Brain microvascular endothelial cell (primary cell): Measurements from ENCODE around the gene MTM1.
A peak's percentile ranks its signal among the peaks of the same experiment; 100 is the strongest.

Experiments used
- DNase-seq: peaks from one replicate; pipeline ENCODE4 v3.0.0-alpha.2; 2020
- H3K27ac ChIP-seq: fragments of 250-450 bp; sonication (Bioruptor Pico); 2 replicates; pipeline ENCODE4 v1.5.1; 2020; ENCODE audit warnings: mild to moderate bottlenecking, moderate library complexity
- H3K27me3 ChIP-seq: fragments of 250-450 bp; sonication (Bioruptor Pico); replicated peaks from 2 replicates; pipeline ENCODE4 v1.5.1; 2020; ENCODE audit warnings: mild to moderate bottlenecking
- H3K36me3 ChIP-seq: fragments of 250-450 bp; sonication (Bioruptor Pico); replicated peaks from 2 replicates; pipeline ENCODE4 v1.5.1; 2020; ENCODE audit warnings: mild to moderate bottlenecking
- H3K4me3 ChIP-seq: 2 replicates; pipeline ENCODE4 v1.5.1; 2011; ENCODE audit warnings: low read depth, mild to moderate bottlenecking, control low read depth, low read length, moderate library complexity
- in situ Hi-C: cut with HindIII; loops from 2 replicates; pipeline ENCODE4 v1.10.0; 2017; ENCODE audit warnings: low sequenced_read_pairs, low pct_ligation_motif_present
- TF ChIP-seq, protein P1 (sequence below): IDR thresholded peaks from 2 replicates; pipeline ENCODE4 v1.5.1; 2011; ENCODE audit warnings: low read depth, mild to moderate bottlenecking, moderate library complexity, low read length, control low read depth, inconsistent platforms; ENCODE audit errors: missing control alignments

The MTM1 gene

DNA sequence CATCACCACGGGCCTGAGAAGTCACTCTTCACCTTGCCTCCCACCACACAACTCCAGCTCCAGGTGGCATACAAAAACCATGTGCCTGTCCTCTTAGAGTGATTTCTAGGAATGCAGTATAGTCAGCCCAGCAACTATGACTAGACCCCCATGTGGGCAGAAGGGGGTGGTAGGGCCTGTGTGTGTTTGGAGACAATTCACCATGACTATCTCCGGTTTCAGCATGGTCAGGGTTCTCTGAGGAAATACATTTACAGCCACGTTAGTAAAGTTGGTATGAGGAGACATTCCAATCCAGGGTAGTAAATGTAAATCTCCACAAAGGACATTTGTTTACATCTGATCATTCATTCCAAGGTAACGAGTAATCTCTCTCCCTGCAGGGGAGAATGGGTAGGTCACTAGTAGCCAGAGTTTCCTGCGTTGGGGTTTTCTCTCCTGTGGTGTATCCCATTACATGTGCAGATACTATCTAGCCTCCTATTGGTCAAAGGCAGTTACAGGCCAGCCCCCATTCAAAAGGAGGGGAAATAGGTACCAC lies 120.6 kb downstream of the MTM1 start:
- Histone ChIP-seq H3K27me3 (no peaks in the 10 kb centered on the region), H3K27ac (peak overlapping the region; percentile 86), H3K4me3 (no peak overlapping the region), H3K36me3 (no peaks in the 10 kb centered on the region)
- DNase-seq = peak; percentile 91
- TF ChIP-seq, protein P1, sequence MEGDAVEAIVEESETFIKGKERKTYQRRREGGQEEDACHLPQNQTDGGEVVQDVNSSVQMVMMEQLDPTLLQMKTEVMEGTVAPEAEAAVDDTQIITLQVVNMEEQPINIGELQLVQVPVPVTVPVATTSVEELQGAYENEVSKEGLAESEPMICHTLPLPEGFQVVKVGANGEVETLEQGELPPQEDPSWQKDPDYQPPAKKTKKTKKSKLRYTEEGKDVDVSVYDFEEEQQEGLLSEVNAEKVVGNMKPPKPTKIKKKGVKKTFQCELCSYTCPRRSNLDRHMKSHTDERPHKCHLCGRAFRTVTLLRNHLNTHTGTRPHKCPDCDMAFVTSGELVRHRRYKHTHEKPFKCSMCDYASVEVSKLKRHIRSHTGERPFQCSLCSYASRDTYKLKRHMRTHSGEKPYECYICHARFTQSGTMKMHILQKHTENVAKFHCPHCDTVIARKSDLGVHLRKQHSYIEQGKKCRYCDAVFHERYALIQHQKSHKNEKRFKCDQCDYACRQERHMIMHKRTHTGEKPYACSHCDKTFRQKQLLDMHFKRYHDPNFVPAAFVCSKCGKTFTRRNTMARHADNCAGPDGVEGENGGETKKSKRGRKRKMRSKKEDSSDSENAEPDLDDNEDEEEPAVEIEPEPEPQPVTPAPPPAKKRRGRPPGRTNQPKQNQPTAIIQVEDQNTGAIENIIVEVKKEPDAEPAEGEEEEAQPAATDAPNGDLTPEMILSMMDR = no peak
- in situ Hi-C loops = no loop called here

DNA sequence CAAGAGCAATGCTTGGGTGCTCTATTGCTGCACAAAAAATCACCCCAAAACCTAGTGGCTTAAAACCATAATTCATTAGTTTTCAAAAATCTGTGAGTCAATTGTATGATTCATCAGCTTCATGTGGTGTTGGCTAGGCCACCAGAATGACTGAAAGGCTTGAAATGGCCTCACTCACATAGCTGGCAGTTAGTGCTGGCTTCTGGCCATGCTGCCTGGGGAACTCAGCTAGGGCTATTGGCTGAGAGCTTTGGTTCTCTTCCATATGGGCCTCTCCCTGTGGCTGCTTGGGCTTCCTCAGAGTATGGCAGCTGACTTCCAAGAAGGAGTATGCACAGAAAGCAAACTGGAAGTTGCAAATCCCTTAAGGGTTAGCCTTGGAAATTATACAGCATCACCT lies 121.7 kb downstream of the MTM1 start:
- H3K4me3 ChIP-seq = no peak overlapping the region
- peak overlapping the region; percentile 86 for H3K27ac ChIP-seq
- in situ Hi-C loops = no loop called here
- H3K36me3 ChIP-seq = no peaks in the 10 kb centered on the region
- H3K27me3 ChIP-seq = no peaks in the 10 kb centered on the region
- TF ChIP-seq, protein P1 = no peak
- peak; percentile 92 for DNase-seq

DNA sequence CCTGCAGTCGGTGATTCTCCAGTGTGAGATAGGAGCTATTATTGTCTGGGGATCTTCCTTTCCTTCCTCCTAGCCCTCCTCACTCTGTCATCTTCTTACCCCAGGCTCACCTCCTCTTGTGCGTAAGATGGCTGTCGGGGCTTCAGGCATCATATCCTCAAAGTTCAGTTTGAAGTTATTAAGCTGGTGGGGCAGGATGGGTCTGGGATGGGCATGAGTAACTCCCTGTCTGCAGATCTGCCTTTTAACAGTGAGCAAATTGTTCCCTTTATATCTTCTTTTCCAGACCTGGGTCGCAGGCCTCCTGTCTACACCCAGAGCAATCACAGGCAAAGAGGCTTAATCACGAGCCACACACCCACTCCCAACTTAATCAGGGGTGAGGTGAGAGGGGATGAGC lies 123.9 kb downstream of the MTM1 start:
- in situ Hi-C loops = no loop called here
- Histone ChIP-seq H3K27me3 (no peaks in the 10 kb centered on the region), H3K4me3 (no peak overlapping the region), H3K36me3 (no peaks in the 10 kb centered on the region), H3K27ac (no peak overlapping the region)
- DNase-seq = no peak
- TF ChIP-seq, protein P1 = no peak

DNA sequence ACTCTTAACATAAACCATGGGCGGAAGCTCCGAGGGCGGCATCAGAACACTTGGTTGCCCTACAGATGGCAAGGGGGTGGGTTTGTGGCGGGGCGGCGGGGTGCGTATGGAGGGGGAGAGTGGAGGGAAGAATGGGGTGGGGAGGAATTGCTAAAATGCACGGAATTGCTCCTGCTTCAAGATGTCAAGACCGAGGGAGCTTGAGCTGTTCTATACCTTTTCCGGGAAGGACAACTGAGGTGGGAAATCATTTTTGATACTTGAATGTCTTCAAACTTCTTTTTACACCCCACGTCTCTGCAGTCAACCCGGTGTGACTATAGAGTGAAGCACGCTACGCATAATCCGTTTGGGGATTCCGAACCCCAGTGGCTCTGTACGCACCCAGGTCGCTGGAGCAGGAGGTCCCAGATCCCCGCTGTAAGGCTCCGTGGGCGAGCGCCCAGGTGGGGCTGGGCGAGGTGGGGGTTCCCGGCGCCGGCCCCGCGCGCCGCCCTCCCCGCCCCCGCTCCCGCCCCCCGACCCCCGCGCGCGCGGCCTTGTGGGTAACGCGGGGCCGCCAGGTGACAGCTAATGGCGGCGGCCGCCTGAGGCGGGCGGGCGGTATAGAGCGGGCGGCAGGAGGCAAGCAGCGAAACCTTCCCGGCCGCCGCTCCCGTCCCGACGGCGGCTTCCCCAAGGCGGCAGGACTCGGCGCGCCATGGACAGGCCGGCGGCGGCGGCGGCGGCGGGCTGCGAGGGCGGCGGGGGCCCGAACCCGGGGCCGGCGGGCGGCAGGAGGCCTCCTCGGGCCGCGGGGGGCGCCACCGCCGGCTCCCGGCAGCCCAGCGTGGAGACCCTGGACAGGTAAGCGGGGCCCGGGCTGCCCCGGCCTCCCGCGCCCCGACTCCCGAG lies 124.7 kb downstream of the MTM1 start, which contains the start of gene MTMR1:
MTMR1 (plus strand) TSS at position 566 of the 894 bp plus-strand sequence; CDS start at position 701, 135 bp downstream.
- TF ChIP-seq, protein P1 = no peak
- Histone ChIP-seq H3K27me3 (no peaks in the 10 kb centered on the region), H3K27ac (peak within 1 kb of the TSS; percentile 73), H3K4me3 (peak within 1 kb of the TSS; percentile 59), H3K36me3 (no peaks in the 10 kb centered on the region)
- in situ Hi-C loops = no loop called here
- no peak for DNase-seq

DNA sequence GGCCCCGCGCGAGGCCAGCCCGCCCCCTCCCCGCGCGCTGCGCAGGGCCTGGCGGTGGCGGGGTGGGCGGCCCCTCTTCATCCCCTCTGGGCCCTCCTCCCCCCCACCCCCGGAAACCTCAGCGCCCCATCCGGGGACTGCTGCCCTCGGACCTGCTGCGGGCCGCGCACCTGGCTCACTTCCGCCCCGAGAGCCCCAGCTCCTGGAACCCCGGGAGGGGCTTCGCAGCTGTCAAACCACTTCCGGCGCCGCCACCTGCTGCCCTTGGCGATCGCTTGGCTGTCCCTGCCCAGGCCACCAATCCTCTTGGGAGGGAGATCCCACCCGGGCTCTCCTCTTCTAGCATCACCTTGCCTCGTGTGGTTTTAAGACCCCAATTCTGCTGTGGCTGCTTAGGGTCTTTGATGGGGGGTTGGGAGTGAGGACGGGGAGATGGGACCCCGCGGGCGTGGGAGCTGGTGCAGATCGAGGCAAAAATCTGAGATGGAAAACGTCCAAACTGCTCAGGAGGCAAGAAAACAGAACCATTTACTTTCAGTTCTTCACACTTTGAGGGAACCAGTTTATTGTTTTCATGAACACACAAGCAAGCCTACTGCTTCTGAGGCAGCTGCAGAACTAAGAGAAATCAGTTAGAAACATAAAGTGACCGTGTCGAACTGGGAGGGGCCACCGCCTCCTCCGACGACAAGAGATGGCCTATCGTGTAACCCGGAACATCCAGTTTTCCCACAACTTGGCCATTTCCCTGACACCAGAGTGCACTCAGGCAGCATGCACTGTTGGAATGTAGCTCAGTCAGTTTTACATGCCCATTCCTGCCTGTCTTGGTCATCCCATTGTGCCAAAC lies 125.5 kb downstream of the MTM1 start:
- Histone ChIP-seq H3K27me3 (no peaks in the 10 kb centered on the region), H3K27ac (peak overlapping the region; percentile 73), H3K36me3 (no peaks in the 10 kb centered on the region), H3K4me3 (peak overlapping the region; percentile 59)
- TF ChIP-seq, protein P1 = no peak
- peak; percentile 63 for DNase-seq
- in situ Hi-C loops = no loop called here
